Midbrain (tissue), 1 donor: ENCODE measurements around the gene SEMA3B.
"Not testable (repeated sequence)": the region's sequence is repeated elsewhere in the genome, so short reads cannot be mapped to it uniquely, and the experiment has no call there.

ENCODE experiments used
- DNase-seq: peaks from one replicate; lab custom pipeline; 2025; lab: John Stamatoyannopoulos, UW

The SEMA3B gene

DNA sequence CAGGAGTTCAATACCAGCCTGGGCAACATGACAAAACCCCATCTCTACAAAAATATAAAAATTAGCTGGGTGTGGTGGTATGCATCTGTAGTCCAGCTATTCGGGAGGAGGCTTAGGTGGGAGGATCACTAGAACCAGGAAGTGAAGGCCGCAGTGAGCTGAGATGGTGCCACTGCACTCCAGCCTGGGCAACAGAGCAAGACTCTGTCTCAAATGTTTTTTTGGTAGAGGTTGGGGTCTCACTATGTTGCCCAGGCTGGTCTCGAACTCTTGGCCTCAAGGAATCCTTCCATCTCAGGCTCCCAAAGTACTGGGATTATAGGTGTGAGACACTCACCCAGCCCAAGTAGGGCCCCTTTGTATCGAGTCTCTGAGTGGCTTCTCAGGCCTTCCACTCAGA, 25.1 kb downstream of the SEMA3B start:
- DNase-seq: no peak

DNA sequence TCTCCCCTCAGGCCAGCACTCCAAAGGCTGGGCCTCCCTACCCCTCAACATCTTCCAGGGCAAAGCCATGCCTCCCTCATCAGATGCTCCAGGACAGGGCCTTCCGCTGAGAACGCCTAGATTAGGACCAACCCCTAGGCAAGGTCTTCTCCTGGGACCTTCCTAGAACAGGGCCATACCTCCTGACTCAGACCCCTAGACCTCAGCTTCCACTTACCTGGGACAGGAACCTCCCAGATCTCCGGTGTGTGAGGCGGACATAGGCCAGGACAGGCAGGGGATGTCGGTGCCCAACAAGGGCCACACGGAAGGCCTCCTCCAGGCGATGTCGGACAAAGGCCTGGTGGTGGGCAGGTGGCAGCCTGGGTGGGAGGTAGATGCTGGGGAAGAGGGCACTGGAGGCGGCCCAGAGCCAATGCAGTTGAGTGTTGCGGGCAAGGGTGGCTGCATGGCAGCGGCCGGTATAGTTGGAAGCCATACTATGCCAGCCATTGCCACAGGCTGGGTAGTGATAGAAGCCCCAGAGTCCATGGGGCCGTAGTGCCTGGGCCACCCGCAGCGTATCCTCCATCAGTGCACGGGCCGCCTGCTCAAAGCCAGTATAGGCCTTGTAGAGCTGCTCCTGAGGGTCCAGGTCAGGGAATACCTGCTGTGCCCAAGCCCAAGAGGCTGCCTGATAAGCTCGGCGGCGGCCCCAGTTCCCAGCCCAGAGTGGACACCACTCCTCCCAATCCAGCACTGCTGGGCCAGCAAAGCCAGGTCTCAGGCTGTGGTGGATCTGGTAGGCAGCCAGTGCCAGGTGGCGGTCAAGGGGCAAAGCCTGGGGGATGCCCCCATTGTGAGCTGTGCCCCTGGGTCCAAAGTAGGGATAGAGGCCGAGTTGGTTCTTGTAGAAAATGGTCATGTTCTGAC, 25.8 kb downstream of the SEMA3B start:
- no peak for DNase-seq

DNA sequence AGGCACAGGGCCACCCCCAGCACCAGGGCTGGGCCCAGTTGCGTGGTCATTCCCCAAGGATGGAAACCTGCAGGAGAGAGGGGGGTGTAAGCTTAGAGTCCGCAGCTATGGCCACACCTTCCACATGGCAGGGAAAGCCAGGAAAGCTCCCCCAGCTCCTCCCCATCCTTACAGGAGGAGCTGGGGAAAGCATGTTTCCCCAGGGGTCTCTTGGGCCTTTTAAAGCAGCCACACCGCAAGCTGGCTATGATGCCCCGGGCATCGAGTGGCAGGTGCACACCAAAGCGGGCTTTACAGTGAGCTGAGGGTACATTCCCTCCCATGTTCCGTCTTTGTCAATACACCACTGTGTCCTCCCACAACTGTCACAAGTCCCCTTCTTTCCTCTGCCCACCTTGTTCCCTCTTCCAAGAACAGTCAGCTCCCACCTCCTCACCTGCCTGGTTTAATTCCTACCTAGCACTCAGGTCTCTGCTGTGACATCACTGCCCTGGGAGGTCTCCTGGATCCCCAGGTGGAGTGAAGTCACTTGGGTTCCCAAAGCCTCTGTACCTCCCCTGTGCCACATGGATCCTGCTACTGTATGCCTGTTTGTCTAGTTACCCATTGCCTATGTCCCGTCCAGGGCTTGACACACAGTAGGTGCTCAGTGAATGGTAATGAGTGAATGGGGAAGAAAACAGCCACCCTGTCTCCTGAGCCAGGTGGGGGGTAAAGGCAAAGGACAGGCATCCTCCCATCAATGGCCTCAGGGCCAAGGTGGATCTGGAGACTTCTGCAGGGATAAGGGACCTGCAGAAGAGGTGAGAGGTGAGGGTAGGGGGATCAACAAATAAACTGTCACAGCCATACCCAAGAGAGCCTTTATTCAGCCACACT, 26.8 kb downstream of the SEMA3B start:
- no peak for DNase-seq

DNA sequence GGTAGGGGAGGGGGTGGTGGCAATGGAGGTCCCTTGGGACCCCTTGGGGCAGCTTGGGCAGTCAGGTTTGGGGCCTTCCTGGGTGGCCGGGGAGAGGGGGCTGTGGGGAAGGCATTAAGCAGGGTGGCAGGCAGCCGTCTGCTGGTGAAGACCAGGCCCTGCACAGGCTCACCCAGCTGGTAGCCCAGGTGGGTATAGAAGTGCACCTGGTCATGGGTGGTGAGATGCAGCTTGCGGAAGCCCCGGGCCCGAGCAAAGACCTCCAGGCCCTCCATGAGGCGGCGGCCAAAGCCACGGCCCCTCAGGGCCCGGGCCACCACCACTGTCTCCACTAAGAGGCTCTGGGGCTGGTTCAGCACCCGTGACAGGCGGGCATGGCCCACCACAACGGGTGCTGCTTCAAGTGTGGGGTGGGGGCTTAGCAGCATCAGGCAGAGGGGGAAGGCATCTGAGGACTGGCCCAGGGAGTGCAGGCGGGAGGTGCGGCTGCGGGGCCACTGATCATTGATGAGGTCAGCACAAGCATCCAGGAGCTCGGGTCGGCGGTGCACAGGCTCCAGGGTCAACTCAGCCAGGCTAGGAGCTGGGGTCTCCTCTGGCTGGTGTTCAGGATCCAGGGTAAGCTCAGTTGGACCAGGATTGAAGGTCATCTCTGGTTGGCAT, 27.9 kb downstream of the SEMA3B start:
- DNase-seq: no peak

DNA sequence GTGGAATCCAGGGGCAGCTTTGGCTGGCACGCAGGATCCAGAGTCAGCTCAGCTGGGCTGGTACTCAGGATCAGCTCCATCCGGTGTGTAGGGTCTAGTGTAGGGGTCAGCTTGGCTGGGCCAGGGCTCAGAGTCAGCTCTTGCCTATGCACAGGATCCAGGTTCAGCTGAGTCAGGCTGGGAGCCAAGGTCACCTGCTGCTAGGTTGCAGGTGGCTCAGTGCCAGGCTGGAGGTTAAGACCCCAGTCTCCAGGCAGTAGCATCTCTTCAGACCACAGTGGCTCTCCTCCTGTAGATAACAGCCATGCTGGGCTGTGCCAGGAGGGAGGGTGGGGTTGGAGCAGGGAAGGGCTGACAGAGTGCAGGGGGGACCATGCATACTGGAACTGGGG, 28.4 kb downstream of the SEMA3B start:
- DNase-seq: no peak

DNA sequence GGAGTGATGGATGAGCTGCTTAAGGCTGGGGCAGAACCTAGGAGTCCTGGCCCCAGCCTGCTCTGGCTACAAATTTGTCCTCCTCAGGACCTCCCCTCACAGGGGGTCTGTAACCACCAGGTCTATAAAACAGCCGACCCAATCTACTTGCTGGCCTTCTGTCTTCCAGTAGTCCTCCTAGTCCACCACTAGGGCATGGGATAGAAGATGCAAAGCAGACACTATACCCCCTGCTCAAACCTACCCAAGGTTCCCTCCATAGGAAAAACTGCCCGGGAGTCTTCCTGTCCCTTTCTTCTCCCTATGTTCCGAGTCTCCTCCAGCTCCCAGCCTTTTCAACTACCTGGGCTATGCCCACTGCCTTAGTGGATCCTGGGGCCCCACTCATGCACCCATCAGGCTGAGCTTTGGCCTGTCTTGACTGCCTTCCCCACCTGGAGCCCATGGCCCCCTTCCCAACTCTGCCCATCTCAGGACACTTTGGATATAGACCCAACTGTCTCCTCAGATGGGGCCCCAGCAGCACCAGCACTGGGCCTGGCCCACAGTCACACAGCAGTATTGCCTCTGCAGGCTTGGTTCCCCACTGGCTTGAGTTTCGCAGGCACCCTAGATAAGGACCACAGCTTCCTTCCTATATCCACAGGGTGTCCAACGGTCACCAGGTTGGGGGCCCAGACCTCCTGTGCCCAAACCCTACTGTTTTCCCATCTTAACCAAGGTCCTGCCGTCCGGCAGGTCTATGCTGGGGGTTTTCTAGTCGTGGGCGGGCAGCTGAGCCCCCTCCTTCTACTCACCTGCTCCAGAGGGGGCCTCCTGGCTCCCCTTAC, 29.2 kb downstream of the SEMA3B start:
- DNase-seq: no peak

DNA sequence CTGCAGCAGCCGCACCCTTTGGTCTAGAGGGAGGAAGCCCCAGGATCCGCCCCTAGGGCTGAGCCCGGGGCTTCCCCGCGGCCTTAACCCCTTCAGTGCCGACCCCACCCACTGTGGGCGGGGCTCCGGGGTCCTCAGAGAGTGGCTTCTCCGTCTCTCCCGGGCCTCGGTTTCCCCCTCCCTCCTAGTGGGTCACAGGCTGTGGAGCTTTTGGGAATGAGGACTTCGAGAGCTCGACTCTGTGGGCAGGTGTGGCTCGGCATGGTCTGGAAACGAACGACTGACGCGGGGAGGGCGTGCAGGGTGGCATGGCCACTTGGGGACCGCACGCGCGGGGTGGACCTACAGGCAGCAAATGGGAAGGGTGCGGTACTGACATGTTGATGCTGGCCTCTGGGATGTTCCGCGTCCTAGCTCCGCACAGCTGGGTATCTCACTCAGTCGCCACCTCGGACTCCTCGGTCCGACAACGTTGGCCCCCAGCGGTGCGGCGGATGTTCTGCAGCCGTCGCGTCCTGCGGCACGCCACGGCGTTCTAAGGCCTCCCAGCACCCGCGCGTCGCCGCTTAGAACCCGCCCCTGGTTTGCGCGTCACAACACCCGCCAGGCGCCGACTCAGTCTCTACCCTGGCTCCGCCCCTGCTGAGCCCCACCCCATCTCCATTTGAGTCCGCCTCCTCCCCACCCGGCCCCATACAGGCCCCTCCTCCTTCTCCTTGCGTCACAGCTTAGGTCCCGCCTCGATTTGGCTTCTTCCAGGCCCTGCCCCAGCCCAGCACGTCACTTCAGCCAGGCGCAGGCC, 30.1 kb downstream of the SEMA3B start, which contains the start of the genes HYAL3 and NAA80:
HYAL3 (minus strand) TSS at position 570 of the 802 bp plus-strand sequence. CDS start 3,803 bp downstream, outside the sequence.
NAA80 (minus strand) TSS at position 570 of the 802 bp plus-strand sequence. CDS start 1,942 bp downstream, outside the sequence.
- peak; percentile 100 for DNase-seq

DNA sequence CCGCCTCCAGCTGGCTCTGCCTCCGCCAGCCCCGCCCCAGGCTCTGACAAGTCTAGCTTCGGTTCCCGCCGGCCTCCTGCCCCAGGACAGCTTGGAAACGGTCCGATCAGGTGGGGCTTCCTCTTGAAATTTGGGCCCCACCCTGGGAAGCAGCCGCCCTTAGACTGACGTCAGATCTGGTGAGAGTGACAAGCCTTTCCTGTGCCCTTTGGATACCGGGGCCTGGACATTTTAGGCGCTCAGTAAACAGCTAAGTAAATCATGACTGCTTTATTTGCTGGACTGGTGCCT, 30.6 kb downstream of the SEMA3B start:
- no peak for DNase-seq

DNA sequence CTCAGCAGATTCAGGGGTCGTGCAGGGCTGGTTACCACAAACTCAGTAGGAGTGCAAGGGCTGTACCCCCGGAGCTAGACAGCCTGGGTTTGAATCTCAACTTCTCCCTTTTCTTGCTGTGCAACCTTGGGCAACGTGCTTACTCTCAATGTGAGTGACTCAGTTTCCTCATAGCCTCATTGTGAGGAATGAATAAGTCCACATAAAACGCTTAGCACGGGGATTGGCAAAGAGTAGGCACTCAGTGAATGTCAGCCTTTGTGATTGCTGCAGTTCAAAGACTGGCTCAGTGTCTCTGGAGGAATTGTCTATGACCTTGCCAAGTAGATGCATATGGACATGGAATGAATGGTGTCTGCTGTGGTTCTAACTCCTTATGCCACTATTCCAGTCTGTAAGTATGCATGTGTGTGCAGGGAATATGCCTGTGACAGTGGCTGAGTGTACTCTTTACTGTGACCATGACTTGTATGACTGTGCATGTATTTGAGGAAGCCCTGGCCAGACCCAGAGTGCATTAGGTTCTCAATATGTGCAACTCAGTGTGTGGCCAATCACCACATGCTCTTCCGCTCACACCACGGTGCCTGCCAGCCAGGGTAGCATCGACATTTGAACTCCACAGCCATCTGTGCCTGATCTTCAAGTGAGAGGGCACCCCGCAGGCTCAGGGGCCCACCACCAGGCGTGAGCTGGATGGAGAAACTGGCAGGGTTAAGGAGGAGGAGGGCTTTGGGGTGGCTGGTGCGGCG, 31.2 kb downstream of the SEMA3B start:
- DNase-seq: peak; percentile 78

DNA sequence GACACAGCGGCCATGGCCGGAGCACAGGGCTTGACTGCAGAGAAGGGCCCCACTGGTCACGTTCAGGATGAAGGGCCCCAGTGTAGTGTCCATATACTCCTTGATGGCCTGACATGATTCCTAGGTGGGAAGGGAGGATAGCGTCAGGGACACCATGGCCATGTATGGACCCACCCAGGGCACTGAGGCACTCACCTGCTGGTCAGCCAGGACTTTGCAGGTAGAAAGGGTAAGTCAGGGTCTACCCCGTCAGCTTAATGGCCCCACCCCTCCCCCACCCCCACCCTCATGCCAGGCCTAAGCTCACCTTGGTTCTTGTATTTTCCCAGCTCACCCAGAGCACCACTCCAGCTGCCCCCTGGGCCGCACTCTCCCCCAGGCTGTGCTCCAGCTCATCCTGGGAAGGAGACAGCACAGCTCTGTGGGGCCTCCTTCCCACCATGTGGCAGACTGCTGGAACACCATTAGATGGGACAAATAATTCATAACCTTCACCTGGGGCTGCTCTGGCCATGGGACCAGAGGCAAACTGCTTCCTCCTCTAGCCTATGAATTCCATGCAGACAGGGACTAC, 31.8 kb downstream of the SEMA3B start:
- no peak for DNase-seq

DNA sequence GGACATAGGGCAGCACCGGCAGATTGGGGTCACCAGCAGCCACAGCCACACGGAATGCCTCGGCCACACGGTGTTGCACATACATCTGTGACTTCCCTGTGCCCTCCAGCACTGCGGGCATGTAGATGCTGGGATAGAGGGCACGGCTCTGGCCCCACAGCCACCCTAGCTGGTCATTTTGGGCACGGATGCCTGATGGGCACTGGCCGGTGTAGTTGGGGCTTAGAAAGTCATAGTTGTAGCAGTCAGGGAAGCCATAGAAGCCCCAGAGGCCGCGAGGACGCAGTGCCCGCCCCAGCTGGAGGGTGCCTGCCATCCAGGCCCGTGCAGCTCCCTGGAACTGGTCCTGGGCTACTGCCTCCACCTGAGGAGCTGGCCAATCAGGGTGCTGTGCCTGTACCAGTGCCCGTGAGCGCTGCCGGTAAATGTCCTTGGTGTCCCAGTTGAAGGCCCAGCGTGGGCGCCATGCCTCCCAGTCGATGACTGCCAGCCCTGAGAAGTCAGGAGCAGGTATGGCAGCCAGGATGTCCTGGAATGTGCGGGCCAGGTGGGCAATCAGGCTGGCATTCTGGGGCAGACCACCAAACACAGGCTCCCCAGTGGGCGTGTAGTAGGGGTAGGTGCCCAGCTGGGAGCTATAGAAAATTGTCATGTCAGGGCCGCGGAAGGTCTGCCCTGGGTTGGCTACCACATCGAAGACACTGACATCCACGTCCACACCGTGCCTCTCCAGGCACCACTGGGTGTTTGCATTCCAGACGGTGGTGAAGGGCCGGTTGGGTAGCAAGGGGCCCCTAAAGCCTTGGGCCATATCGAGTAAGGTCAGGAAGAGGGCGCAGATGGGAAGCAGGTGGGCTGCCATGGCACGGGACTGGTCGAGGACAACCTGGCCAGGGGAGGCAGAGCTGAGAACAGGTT, 33.4 kb downstream of the SEMA3B start:
- DNase-seq: no peak

DNA sequence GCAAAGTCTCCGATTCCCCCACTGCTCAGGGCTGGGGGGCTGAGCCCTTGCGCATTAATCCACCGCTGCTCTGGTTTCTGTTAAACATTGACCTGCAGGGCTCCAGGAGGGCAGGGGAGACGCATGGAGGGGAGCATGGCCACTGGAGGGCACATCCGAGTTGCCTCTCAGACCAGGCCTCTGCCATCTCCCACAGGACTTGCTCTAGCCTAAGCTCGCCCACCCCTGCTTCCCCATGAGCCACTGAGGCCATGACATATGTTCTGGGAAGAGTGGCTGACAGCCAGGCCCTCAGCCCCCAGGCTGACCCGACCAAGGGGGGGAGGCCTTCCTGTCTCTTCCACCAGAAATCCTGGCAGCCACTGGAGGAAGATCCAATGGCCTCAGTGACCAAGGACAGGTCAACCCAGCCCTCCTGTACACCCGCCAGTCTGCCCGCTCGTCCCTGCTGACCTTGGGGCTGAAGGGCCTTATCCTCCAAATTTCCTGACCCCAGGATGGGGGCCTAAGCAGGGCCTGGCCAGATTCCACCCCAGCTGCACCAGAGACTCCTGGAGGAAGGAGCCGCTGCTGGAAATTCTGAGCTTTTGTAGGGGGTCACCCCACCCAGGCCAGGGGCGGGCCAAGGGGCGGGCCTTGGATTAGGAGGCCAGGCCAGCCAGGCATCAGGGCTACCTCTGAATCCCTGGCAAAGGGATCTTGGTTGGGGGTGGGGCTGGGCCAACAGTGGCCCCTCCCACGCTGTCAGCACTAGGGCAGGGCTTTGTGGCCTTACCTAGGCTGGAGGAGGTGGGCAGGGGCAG, 34.3 kb downstream of the SEMA3B start, which contains the start of gene HYAL1:
HYAL1 (minus strand) TSS at position 562 of the 803 bp plus-strand sequence. CDS start 618 bp downstream, outside the sequence.
- no peak for DNase-seq

DNA sequence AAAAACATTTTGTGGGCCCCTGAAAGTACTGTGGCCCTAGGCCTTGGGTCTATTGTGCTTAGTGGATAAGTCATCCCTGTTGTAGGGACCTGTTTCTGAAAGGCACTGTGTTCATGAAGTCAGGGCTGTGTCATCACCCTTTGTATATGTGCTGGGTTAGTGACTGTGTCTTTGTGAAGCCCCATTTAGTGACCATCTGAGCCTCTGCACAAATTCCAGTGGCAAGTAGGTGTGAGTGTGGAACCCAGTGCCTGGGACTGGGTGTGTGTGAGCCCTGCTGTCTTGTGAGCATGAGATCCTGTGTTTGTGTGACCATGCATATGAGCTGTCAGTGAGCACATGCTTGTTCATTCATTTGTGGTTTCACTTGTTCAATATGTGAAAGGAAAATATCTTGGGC, 35.7 kb downstream of the SEMA3B start:
- no peak for DNase-seq

DNA sequence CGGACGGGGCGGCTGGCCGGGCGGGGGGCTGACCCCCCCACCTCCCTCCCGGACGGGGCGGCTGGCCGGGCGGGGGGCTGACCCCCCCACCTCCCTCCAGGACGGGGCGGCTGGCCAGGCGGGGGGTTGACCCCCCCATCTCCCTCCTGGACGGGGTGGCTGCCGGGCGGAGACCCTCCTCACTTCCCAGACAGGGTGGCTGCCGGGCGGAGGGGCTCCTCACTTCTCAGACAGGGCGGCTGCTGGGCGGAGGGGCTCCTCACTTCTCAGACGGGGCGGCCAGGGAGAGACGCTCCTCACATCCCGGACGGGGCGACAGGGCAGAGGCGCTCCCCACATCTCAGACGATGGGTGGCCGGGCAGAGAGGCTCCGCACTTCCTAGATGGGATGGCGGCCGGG, 43.1 kb downstream of the SEMA3B start:
- DNase-seq: not testable (repeated sequence)

DNA sequence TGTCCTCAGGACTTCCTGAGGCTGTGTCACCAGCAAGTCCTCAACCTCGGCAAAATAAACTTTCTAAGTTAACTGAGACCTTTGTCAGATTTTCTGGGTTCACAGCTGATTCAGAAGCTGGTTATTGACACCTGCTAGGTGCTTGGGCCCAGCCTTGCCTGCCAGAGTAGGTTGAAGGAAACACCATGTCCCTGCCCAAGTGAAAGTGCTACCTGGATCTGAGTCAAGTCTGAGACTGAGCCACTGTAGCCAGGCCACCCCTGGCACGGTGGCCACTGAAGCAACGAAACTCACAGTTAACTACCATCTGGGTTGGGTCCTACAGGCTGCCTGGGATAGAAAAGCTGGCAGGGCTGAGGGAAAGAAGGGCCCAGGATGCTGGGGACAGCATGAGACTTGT, 45.4 kb downstream of the SEMA3B start:
- no peak for DNase-seq

DNA sequence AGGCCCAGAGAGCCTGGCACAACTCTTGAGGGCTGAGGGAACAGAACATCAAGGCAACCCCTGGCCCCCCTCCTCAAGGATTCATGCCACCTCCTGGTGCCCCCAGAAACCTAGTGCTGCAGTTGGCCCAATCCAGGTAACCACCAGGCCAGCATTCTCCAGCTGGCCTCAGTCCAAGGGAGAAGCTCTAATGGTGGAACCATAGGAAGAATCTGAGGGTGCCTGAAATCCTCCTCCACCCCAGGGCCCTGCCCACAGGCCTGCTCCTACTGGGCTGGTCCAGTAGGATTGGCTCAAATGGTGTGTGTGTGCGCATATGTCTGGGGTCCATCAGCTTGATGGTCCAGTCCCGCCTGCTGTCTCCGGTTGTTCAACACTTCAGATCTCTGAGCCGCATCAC, 45.9 kb downstream of the SEMA3B start:
- DNase-seq: no peak

DNA sequence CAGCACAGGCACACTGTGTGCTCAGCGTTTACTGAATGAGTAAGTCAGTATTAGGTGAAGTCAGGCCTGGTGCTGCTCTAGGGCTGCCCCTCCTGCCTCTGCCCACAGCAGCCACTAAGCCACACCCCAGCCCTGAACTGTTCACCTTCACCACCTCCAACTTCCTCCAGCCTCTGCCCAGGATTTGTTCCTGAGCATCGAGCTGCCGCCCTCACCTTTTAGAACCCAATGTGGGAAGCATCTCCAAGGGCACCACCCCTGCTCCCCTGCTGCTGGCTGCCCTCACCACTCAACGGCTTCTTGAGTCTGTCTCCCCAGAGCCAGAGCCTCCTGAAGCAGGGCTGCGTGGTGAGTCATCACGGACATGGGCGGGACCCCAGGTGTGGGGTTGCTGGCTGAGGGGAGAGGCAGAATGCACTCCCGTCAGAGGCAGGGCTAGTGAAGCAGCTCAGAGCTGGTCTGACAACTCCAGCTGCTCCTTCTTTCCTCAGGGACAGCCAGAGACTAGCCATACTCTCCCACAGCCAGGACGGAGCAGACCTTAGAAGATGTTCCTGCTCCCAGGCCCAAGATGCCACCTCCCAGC, 47.8 kb downstream of the SEMA3B start:
- no peak for DNase-seq
